ENCODE data around the gene MPG. TPM values are rescaled to one million over a fixed set of nuclear protein-coding genes. Genes with fewer than 3 reads are reported as not detected.

The MPG gene
- polyA plus RNA-seq, 2 of the 4 experiments (the other 2 are of a cell fraction) = 25.5 to 54.3 TPM

DNA sequence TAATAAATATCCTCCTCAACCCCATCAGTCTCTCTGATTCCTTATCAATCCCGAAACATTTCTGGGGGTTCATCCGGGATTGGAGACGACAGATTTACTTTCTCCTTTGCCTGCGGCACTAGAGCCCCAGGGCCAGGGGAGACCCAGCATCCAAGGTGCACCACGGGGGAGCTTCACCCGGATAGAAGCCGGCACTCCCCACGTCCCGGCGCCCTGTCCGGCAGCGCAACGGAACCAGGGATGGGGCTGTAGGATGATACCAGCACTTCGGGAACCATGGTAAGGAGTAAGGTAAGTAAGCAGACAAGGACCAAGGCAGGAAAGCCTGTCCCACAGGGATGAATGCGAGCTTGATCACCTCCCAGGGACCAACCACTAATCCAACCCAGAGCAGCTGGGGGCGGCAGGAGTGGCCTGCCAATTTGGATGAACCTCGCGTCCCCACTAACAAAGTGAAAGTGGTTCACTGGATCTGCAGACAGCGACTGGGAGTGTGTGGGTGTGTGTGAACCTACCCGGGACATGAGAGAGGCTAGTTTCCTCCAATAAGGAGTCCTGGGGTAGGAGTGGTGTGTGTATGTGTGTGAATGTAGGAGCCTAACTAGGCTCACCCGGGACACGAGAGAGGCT lies 36.5 kb upstream of the MPG start:
- no peak for TF ChIP-seq CEBPB (IDR thresholded peaks at IDR 0.05)
- TF ChIP-seq CBX2 (IDR thresholded peaks at IDR 0.05; ENCODE audit: borderline replicate concordance, low read depth) = no peak
- no peak for TF ChIP-seq GATA3 (IDR thresholded peaks at IDR 0.05; ENCODE audit: borderline replicate concordance)
- TF ChIP-seq ZC3H11A (IDR thresholded peaks at IDR 0.05) = no peak
- TF ChIP-seq, protein P1, sequence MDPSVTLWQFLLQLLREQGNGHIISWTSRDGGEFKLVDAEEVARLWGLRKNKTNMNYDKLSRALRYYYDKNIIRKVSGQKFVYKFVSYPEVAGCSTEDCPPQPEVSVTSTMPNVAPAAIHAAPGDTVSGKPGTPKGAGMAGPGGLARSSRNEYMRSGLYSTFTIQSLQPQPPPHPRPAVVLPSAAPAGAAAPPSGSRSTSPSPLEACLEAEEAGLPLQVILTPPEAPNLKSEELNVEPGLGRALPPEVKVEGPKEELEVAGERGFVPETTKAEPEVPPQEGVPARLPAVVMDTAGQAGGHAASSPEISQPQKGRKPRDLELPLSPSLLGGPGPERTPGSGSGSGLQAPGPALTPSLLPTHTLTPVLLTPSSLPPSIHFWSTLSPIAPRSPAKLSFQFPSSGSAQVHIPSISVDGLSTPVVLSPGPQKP (IDR thresholded peaks at IDR 0.05; ENCODE audit: low read depth, low read length) = no peak
- no peak for TF ChIP-seq EP300 (IDR thresholded peaks at IDR 0.05)
- TF ChIP-seq, protein P2, sequence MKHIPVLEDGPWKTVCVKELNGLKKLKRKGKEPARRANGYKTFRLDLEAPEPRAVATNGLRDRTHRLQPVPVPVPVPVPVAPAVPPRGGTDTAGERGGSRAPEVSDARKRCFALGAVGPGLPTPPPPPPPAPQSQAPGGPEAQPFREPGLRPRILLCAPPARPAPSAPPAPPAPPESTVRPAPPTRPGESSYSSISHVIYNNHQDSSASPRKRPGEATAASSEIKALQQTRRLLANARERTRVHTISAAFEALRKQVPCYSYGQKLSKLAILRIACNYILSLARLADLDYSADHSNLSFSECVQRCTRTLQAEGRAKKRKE (CRISPR knock-in tag; IDR thresholded peaks at IDR 0.05; ENCODE audit: low read depth) = no peak
- TF ChIP-seq RFX5 (IDR thresholded peaks at IDR 0.05) = no peak
- TF ChIP-seq CHD2 (IDR thresholded peaks at IDR 0.05; ENCODE audit: low read length, partially characterized antibody) = no peak
- TF ChIP-seq NPAS2 (CRISPR knock-in tag; IDR thresholded peaks at IDR 0.05; ENCODE audit: borderline replicate concordance) = no peak
- TF ChIP-seq BHLHE40 (IDR thresholded peaks at IDR 0.05; ENCODE audit: low read depth, low read length) = no peak
- TF ChIP-seq, protein P3, sequence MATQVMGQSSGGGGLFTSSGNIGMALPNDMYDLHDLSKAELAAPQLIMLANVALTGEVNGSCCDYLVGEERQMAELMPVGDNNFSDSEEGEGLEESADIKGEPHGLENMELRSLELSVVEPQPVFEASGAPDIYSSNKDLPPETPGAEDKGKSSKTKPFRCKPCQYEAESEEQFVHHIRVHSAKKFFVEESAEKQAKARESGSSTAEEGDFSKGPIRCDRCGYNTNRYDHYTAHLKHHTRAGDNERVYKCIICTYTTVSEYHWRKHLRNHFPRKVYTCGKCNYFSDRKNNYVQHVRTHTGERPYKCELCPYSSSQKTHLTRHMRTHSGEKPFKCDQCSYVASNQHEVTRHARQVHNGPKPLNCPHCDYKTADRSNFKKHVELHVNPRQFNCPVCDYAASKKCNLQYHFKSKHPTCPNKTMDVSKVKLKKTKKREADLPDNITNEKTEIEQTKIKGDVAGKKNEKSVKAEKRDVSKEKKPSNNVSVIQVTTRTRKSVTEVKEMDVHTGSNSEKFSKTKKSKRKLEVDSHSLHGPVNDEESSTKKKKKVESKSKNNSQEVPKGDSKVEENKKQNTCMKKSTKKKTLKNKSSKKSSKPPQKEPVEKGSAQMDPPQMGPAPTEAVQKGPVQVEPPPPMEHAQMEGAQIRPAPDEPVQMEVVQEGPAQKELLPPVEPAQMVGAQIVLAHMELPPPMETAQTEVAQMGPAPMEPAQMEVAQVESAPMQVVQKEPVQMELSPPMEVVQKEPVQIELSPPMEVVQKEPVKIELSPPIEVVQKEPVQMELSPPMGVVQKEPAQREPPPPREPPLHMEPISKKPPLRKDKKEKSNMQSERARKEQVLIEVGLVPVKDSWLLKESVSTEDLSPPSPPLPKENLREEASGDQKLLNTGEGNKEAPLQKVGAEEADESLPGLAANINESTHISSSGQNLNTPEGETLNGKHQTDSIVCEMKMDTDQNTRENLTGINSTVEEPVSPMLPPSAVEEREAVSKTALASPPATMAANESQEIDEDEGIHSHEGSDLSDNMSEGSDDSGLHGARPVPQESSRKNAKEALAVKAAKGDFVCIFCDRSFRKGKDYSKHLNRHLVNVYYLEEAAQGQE (IDR thresholded peaks at IDR 0.05) = no peak
- TF ChIP-seq, protein P4, sequence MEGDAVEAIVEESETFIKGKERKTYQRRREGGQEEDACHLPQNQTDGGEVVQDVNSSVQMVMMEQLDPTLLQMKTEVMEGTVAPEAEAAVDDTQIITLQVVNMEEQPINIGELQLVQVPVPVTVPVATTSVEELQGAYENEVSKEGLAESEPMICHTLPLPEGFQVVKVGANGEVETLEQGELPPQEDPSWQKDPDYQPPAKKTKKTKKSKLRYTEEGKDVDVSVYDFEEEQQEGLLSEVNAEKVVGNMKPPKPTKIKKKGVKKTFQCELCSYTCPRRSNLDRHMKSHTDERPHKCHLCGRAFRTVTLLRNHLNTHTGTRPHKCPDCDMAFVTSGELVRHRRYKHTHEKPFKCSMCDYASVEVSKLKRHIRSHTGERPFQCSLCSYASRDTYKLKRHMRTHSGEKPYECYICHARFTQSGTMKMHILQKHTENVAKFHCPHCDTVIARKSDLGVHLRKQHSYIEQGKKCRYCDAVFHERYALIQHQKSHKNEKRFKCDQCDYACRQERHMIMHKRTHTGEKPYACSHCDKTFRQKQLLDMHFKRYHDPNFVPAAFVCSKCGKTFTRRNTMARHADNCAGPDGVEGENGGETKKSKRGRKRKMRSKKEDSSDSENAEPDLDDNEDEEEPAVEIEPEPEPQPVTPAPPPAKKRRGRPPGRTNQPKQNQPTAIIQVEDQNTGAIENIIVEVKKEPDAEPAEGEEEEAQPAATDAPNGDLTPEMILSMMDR (IDR thresholded peaks at IDR 0.05) = no peak
- no peak for TF ChIP-seq HDAC2 (IDR thresholded peaks at IDR 0.05)
- TF ChIP-seq, protein P5, sequence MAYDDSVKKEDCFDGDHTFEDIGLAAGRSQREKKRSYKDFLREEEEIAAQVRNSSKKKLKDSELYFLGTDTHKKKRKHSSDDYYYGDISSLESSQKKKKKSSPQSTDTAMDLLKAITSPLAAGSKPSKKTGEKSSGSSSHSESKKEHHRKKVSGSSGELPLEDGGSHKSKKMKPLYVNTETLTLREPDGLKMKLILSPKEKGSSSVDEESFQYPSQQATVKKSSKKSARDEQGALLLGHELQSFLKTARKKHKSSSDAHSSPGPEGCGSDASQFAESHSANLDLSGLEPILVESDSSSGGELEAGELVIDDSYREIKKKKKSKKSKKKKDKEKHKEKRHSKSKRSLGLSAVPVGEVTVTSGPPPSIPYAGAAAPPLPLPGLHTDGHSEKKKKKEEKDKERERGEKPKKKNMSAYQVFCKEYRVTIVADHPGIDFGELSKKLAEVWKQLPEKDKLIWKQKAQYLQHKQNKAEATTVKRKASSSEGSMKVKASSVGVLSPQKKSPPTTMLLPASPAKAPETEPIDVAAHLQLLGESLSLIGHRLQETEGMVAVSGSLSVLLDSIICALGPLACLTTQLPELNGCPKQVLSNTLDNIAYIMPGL (CRISPR knock-in tag; IDR thresholded peaks at IDR 0.05; ENCODE audit: borderline replicate concordance) = no peak
- no peak for TF ChIP-seq MAFK (IDR thresholded peaks at IDR 0.05; ENCODE audit: partially characterized antibody)
- TF ChIP-seq TP53 (CRISPR knock-in tag; IDR thresholded peaks at IDR 0.05) = no peak
- no peak for TF ChIP-seq ZSCAN20 (CRISPR knock-in tag; IDR thresholded peaks at IDR 0.05)
- TF ChIP-seq, protein P6, sequence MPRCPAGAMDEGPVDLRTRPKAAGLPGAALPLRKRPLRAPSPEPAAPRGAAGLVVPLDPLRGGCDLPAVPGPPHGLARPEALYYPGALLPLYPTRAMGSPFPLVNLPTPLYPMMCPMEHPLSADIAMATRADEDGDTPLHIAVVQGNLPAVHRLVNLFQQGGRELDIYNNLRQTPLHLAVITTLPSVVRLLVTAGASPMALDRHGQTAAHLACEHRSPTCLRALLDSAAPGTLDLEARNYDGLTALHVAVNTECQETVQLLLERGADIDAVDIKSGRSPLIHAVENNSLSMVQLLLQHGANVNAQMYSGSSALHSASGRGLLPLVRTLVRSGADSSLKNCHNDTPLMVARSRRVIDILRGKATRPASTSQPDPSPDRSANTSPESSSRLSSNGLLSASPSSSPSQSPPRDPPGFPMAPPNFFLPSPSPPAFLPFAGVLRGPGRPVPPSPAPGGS (IDR thresholded peaks at IDR 0.05) = no peak
- POLR2A ChIA-PET = no interaction called here

More for the DNA sequence above, 36.5 kb upstream of the MPG start:
- ATAC-seq = no peak
- Histone ChIP-seq H3K4me1 (peaks cover 16% of the 10 kb centered on the region; the same call in 2 of the 3 replicates), H3K27ac (no peak overlapping the region), H3K9me3 (no peaks in the 10 kb centered on the region), H3K4me3 (no peak overlapping the region), H3K4me2 (no peak overlapping the region)
- no peak for DNase-seq (ENCODE audit: low read depth in 1 of 2, low spot score in 1 of 2)
- CTCF ChIA-PET = interaction anchor here (1.2 kb wide), 1 partner anchor 22 kb away, joined by 3 read pairs; no protein-coding TSS in a partner anchor
- WGBS (ENCODE audit: missing lambda C conversion rate) = 95% methylated on average over 19 of the region's 22 CpGs
- no peak for FAIRE-seq
